NCI-H1436 (cell line): ENCODE results near the gene KRT2.

Source experiments
- DNase-seq: peaks from one replicate; lab custom pipeline; 2025; lab: John Stamatoyannopoulos, UW

Gene KRT2

GRCh38 chr12:52615208-52615868 is 36.7 kb downstream of the KRT2 start:
- DNase-seq: no peak

DNA sequence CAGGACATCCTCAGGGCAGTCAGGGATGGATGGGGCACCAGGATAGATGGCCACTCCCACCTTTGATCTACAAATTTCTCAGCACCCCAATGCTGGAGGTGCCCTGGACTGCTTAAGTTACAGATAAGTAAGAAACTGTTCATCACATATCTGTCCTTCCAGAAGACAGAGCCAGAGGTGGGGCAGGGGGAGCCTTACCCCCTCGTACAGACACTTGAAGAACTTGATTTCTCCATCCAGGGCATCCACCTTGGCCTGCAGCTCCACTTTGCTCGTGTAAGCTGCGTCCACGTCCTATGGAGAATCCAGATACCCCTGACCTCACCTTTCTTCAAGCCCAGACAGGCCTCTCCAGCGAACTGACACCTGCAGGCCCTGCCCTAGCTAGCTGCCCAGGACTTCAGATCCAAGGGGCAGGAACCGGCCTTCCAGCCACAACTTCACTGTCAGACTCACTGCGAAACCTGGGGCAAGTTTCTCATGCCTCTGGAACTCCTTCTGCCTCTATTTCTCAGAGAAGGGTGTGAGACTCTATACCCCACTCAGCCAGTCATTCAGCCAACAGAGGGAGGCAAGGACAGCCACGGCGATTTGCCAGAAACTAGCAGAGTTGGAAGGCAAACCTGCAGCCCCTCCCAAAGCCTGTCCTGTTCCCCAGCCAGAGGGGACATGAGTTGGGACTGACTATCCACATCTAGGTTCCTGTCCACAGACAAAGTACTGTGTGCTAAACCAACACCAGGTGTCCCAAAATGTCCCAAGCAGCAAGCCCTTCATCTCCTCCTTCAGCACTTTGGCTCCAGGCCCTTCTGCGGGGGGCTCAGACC is 37.4 kb downstream of the KRT2 start:
- DNase-seq: no peak

- DNase-seq: no peak
Observed at GRCh38 chr12:52613384-52614030, 38.5 kb downstream of the KRT2 start.

GRCh38 chr12:52612431-52613383 is 39.3 kb downstream of the KRT2 start:
- DNase-seq: no peak

DNA sequence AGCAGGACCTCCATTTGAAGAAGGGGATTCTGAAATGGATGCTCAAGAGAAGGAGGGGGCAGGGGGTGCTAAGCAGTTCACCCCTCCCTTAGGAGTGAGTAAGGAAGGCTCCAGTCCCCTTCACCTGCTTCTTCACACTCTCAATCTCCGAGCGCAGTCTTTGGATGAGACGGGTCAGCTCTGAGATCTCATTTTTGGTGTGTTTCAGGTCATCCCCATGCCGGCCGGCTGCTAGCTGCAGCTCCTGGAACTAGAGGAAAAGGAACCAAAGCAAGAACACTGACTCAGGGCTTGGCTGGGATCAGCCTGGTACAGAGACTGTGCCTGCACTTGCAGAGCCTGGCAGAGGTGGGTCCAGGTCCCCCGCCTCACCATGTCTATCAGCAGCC is 40.9 kb downstream of the KRT2 start:
- DNase-seq: no peak

- no peak for DNase-seq
Observed at GRCh38 chr12:52608826-52609630, 43.0 kb downstream of the KRT2 start.

- no peak for DNase-seq
Observed at GRCh38 chr12:52608161-52608560, 43.9 kb downstream of the KRT2 start.

GRCh38 chr12:52607314-52607713 is 44.7 kb downstream of the KRT2 start:
- DNase-seq: no peak

GRCh38 chr12:52606581-52607218 is 45.3 kb downstream of the KRT2 start:
- no peak for DNase-seq

DNA sequence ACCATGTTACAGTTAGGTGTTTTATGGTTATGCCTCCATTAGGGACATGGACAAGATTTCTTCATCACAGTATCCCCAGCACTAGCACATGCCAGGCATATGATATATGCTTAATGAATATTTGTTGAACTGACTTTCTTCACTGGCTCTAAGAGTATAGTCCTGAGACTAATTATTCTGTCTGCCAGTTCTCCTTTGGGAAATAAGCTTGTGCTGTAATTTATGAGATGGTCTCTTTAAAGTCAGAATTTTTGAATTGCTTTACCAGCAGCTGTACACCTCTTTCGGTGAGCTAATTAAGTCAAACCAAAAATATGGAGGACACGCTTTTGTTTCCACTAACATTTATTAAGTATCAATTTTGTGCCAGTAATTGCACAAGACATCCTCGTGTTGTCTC is 45.9 kb downstream of the KRT2 start:
- no peak for DNase-seq

DNA sequence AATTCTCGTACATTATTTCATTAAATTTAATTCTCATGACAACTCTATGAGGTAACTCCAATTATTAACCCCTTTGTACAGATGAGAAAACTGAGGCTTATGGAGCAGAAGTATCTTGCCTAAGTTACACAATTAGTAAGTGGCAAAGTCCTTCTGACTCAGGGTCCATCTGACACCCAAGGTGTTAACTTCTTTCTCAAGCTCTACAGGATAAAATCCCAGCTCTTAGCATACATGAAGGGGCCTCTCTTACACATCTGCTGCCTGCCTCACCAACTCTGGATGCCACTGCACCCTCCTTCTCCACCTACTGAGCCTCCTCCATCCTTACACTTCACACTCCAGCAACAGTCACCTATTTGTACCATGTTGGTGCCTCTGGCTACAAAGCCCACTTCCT is 46.5 kb downstream of the KRT2 start:
- no peak for DNase-seq

DNA sequence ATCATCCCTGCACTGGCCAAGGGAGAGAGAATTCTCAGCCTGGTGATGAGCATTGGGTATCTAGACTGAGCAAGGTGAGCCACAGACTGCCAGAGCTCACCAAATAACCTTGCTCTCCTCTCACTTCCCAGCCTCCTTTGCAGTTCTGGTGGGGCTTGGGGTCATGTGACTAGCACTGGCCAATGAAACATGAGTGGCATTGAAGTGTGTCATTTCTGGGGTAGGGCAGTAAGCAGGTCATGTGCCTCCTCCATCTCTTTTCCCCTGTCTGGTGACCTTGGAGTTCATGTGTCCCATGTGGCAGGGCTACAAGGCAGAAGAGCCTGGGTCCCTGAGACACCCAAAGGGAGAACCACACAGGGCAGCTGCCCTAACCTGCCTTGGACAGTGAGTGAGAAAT is 47.2 kb downstream of the KRT2 start:
- DNase-seq: no peak

DNA sequence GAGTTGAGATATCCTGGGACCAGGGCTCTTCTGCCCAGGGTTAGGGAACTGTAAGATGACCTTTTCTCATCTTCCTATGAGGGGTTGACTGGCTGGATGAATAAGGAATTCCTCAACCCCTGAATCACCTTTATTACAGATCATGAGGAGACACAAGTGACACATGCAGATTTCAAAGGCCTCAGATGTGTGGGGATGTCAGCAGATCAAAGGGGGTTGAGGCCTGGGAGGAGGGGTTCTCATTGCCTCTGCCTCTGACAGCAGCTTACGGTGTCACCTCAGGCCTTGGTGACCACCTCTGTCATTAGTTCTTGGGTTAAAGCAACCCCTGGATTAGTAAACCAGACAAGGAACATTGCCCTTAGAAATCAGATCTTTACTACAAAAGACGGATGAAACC is 48.7 kb downstream of the KRT2 start:
- DNase-seq: no peak

GRCh38 chr12:52602552-52602951 is 49.5 kb downstream of the KRT2 start:
- no peak for DNase-seq

DNA sequence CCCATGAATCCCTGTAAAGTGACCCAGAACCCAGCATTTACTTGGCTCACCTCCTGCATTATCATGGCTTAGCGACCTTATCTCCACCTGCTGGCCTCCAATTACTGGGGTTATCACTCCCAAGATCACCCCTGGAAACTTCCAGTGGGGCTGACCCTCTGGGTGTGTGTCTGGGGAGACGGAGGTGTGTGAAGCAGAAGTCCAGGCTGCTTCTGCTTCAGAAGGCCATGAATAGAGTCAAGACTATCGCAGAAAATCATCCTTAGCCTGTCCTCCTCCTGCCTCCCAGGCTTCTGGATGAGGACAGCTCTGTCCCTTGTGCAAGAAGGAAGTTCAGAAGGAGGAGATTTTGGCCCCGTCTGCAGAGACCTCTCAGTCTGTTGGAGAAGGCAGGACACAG is 50.3 kb downstream of the KRT2 start:
- DNase-seq: no peak

- DNase-seq: no peak
Observed at GRCh38 chr12:52600941-52601481, 51.0 kb downstream of the KRT2 start, which contains the start of gene KRT72. TSS of gene KRT72 (minus strand) at chr12:52601463. CDS start at chr12:52601452, 11 bp downstream.

- DNase-seq: no peak
Observed at GRCh38 chr12:52600475-52600874, 51.5 kb downstream of the KRT2 start.

GRCh38 chr12:52600071-52600470 is 51.9 kb downstream of the KRT2 start:
- DNase-seq: no peak

GRCh38 chr12:52598966-52599365 is 53.0 kb downstream of the KRT2 start:
- DNase-seq: no peak
